Measurements from ENCODE around the gene COQ8B.

COQ8B gene

DNA sequence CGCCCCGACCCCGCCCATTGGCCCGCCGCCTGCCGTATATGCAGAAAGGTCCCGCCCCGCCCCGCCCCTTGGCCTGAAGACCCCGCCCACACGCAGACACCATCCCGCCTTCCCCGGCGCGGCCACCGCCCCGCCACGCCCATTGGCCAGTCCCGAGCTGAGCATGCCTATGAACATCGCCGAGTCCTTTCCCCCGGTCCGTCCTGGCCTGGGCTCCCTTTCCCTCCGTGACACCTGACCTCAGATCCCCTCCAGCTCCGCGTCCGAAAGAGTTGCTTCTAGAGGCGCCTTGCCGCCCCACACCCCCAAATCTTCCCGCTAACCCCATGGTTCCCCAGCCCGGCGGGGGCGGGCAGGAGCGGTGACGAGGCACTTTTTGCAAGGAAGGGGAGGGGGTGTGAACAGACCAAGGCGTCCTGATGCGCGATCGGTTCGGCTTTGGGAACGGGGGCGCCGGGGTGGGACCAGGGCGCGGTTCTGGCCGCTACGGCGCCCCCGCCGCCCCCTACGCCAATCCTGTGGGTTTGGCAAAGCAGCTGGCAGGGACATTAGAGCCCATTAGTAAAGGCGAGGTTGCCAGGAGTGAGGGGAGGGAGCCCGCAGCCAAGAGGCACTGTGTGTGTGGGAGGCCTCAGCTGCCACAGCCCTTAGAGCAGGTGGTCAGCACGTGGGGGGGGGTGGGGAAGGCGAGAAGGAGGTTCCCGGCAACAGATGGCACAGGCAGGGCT is 25.8 kb downstream of the COQ8B start:
- DNase-seq (ENCODE audit: insufficient read length, low spot score) (peak; percentile 77), FAIRE-seq (no peak)
- TF ChIP-seq, protein P1, sequence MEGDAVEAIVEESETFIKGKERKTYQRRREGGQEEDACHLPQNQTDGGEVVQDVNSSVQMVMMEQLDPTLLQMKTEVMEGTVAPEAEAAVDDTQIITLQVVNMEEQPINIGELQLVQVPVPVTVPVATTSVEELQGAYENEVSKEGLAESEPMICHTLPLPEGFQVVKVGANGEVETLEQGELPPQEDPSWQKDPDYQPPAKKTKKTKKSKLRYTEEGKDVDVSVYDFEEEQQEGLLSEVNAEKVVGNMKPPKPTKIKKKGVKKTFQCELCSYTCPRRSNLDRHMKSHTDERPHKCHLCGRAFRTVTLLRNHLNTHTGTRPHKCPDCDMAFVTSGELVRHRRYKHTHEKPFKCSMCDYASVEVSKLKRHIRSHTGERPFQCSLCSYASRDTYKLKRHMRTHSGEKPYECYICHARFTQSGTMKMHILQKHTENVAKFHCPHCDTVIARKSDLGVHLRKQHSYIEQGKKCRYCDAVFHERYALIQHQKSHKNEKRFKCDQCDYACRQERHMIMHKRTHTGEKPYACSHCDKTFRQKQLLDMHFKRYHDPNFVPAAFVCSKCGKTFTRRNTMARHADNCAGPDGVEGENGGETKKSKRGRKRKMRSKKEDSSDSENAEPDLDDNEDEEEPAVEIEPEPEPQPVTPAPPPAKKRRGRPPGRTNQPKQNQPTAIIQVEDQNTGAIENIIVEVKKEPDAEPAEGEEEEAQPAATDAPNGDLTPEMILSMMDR (IDR thresholded peaks at IDR 0.05; ENCODE audit: insufficient read depth, missing control alignments): no peak

DNA sequence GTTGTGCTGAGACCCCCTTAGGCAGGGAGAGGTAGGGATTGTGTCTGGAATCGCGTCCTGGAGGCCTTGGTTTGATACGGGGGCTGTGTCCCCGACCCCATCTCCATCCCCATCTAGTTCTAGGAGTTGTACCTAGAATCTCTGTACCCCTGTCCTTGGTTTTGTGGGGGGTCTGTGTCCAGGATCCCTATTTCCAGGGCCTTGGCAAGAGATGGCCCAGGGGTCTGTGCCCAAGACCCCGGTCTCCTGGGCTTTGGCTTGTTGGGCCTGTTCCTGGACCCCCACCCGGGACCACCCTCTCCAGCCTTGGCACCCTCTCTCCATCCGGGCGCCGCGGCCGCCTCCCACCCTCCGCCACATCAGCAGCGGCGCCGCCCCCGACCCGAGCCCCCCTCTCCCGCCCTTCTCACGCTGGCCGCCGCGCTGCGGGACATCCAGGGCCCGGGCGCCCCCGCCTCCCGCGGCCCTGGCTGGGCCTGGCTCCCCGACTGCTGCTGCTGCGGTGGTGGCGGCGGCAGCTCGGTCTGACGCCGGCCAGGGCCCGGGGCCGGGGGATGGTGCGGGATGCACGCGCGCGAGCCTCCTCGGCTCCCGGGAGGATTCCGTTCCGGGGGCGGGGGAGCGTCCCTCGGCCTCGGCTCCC is 26.5 kb downstream of the COQ8B start, which contains the start of gene NUMBL:
Gene NUMBL, minus strand, starts transcription at position 602 of the 643 bp plus-strand sequence. Its CDS starts 168 bp downstream, at position 434.
- TF ChIP-seq, protein P1 (IDR thresholded peaks at IDR 0.05; ENCODE audit: insufficient read depth, missing control alignments): no peak
- FAIRE-seq (no peak), DNase-seq (ENCODE audit: insufficient read length, low spot score) (no peak)

DNA sequence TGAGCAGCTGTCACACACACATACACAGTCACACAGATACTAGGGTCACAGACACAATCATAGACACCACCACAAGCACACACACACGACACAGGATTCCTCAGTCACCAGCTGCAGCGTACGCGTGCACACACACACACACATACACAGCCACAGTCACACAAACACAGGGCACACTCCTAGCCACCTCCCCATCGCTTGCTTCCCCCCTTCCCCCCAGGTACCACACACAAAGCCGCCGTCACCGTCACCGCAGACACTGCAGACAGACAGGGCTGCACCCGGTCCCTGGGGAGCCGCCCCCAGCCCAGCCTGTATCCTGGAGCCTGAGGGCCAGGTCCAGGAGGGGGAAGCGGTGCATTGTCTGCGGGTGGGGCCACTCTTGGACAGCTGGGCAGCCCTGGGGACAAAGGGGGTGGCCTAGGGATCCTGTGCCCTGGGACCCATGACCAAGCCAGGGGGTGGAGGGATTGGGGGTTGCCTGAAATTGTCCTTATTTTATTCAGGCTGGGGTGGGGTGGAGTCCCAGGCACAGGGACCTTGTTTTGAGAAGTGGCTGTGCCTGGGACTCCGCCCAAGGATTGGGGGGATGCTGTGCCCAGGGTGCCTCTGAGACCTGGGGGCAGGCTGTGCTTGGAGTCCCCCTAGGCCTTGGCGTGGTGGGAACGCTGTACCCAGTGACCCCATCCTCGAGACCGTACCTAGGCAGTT is 27.2 kb downstream of the COQ8B start:
- no peak for FAIRE-seq

DNA sequence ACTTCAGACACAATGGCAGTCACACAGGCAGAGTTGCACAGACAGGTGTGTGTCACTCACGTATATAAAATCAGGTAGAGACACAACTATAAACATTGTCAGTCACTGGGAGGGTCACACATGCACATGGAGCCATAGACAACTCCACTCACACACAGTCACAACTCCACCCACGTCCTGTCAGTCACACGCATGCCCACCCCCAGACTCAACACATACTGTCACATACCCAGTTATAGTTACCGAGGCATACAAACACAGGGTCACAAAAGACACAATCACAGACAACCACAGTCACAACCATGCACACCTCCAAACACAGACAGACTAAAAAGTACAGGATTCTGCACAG is 27.7 kb downstream of the COQ8B start:
- FAIRE-seq (no peak), DNase-seq (ENCODE audit: insufficient read length, low spot score) (no peak)
- TF ChIP-seq, protein P1 (IDR thresholded peaks at IDR 0.05; ENCODE audit: insufficient read depth, missing control alignments): no peak

More for the DNA sequence above, 27.2 kb downstream of the COQ8B start:
- TF ChIP-seq, protein P1 (IDR thresholded peaks at IDR 0.05; ENCODE audit: insufficient read depth, missing control alignments): no peak
- no peak for DNase-seq (ENCODE audit: insufficient read length, low spot score)

DNA sequence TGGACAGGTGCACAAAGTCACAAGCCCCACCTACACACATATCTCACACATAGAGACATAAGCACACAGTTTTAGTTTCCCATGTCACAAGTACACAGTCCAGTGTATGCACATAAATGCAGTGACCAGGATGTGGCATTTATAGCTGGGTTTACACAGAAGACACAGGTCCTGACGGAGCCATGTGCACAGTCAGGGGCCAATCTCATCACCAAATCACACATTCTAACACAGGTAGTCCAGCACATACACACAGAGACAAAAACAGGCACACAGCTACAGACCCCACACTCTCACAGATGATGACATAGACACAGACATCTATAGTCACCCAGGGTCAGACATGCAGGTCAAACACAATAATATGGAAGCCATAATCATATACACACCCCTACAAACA is 28.4 kb downstream of the COQ8B start:
- FAIRE-seq: no peak
- TF ChIP-seq, protein P1 (IDR thresholded peaks at IDR 0.05; ENCODE audit: insufficient read depth, missing control alignments): no peak
- no peak for DNase-seq (ENCODE audit: insufficient read length, low spot score)

DNA sequence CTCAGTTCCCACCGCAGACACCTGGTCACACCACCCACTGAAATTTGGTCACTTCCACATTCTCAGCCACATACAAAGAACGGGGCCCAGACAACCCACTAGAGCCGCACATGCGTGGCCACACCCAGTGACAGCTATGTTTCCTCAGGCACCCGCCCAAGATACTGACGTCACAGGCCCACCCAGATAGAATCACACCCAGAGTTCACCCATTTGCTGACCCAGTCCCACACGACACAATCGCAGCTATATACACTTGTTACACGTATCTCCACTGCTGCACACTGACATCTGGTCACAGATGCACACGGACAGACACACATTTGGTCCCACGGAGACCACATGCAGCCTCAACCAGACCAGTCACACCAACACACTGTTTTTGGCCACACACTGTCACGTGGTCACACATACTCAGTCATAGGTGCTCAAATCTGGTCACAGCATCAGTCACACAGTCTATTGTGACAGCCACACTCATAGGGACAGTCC is 29.1 kb downstream of the COQ8B start:
- TF ChIP-seq, protein P1 (IDR thresholded peaks at IDR 0.05; ENCODE audit: insufficient read depth, missing control alignments): no peak
- FAIRE-seq: no peak
- DNase-seq (ENCODE audit: insufficient read length, low spot score): no peak
